ENCODE measurements around the gene PGM1. TPM values are rescaled to one million over a fixed set of nuclear protein-coding genes. Genes with fewer than 3 reads are reported as not detected.

The PGM1 gene
- total RNA-seq, 1 experiment from 2014 or later = 101 TPM

GRCh38 chr1:63622849-63623566 is 29.8 kb downstream of the PGM1 start:
- no TSS peak for BruUV-seq (replicated peaks)
- no peaks in the 10 kb centered on the region for H3K9me3 ChIP-seq (ENCODE audit: insufficient read depth, low read depth)
- no peak overlapping the region for H3K27ac ChIP-seq
- H4K20me1 ChIP-seq (ENCODE audit: insufficient read depth) = no peaks in the 10 kb centered on the region
- no peaks in the 10 kb centered on the region for H3K27me3 ChIP-seq (ENCODE audit: insufficient read depth, low read depth)
- no peak overlapping the region for H2AFZ ChIP-seq
- 0 out of 2 replicates have a peak, but pooled peaks cover 7% of the 10 kb centered on the region for H3K36me3 ChIP-seq (ENCODE audit: low read depth)
- DNase-seq = no peak
- intact Hi-C loops (cut with micrococcal nuclease; ENCODE audit: unreplicated experiment) = no loop called here
- 0 out of 2 replicates have a peak, but pooled peaks cover 7% of the 10 kb centered on the region for H3F3A ChIP-seq (ENCODE audit: insufficient read depth, low read depth)
- H3K4me1 ChIP-seq (replicated peaks; ENCODE audit: insufficient read depth) = peaks cover 19% of the 10 kb centered on the region
- H3K9me2 ChIP-seq (ENCODE audit: insufficient read depth) = no peaks in the 10 kb centered on the region
- TF ChIP-seq CTCF (conservative IDR thresholded peaks at IDR 0.05) (no peak), EZH2 (IDR thresholded peaks at IDR 0.05; ENCODE audit: low read depth) (no peak)
- ChIA-PET POLR2A (ENCODE audit: unreplicated experiment) (interaction anchor here (0.5 to 0.6 kb wide), 2 partner anchors 37 to 142 kb away, joined by 3 read pairs; no protein-coding TSS in a partner anchor), CTCF (interaction anchor here (1.2 kb wide), 1 partner anchor 51 kb away, joined by 5 read pairs; no protein-coding TSS in a partner anchor)
- peaks cover 28% of the 10 kb centered on the region for H3K79me2 ChIP-seq (ENCODE audit: low read depth)
- H3K4me3 ChIP-seq = no peak overlapping the region
- H3K4me2 ChIP-seq = no peak overlapping the region

GRCh38 chr1:63623952-63624351 is 30.7 kb downstream of the PGM1 start:
- H3K4me1 ChIP-seq (replicated peaks; ENCODE audit: insufficient read depth) = peaks cover 26% of the 10 kb centered on the region
- intact Hi-C loops (cut with micrococcal nuclease; ENCODE audit: unreplicated experiment) = no loop called here
- H3K9me2 ChIP-seq (ENCODE audit: insufficient read depth) = no peaks in the 10 kb centered on the region
- no peak overlapping the region for H2AFZ ChIP-seq
- H3K9me3 ChIP-seq (ENCODE audit: insufficient read depth, low read depth) = no peaks in the 10 kb centered on the region
- DNase-seq = no peak
- H3K4me3 ChIP-seq = no peak overlapping the region
- H4K20me1 ChIP-seq (ENCODE audit: insufficient read depth) = no peaks in the 10 kb centered on the region
- no peak overlapping the region for H3K27ac ChIP-seq
- H3K4me2 ChIP-seq = no peak overlapping the region
- TF ChIP-seq CTCF (conservative IDR thresholded peaks at IDR 0.05) (no peak), EZH2 (IDR thresholded peaks at IDR 0.05; ENCODE audit: low read depth) (no peak)
- peaks cover 21% of the 10 kb centered on the region for H3K79me2 ChIP-seq (ENCODE audit: low read depth)
- no peaks in the 10 kb centered on the region for H3K27me3 ChIP-seq (ENCODE audit: insufficient read depth, low read depth)
- 0 out of 2 replicates have a peak, but pooled peaks cover under 1% of the 10 kb centered on the region for H3K36me3 ChIP-seq (ENCODE audit: low read depth)
- ChIA-PET POLR2A (ENCODE audit: unreplicated experiment) (interaction anchor here (0.6 kb wide), 1 partner anchor 36 kb away, joined by 3 read pairs; no protein-coding TSS in a partner anchor), CTCF (no interaction called here)
- BruUV-seq (replicated peaks) = no TSS peak
- 0 out of 2 replicates have a peak, but pooled peaks cover 7% of the 10 kb centered on the region for H3F3A ChIP-seq (ENCODE audit: insufficient read depth, low read depth)

- BruUV-seq (replicated peaks) = no TSS peak
- no peak overlapping the region for H3K4me2 ChIP-seq
- H3K9me2 ChIP-seq (ENCODE audit: insufficient read depth) = no peaks in the 10 kb centered on the region
- H3K9me3 ChIP-seq (ENCODE audit: insufficient read depth, low read depth) = no peaks in the 10 kb centered on the region
- CTCF ChIA-PET = interaction anchor here (0.6 kb wide), 1 partner anchor 66 kb away, joined by 6 read pairs; no protein-coding TSS in a partner anchor
- intact Hi-C loops (cut with micrococcal nuclease; ENCODE audit: unreplicated experiment) = no loop called here
- H3K27ac ChIP-seq = no peak overlapping the region
- peaks cover 27% of the 10 kb centered on the region for H3K4me1 ChIP-seq (replicated peaks; ENCODE audit: insufficient read depth)
- peaks cover 19% of the 10 kb centered on the region; the same call in 1 of the 2 replicates for H3K79me2 ChIP-seq (ENCODE audit: low read depth)
- H3K36me3 ChIP-seq (ENCODE audit: low read depth) = 0 out of 2 replicates have a peak, but pooled peaks cover 7% of the 10 kb centered on the region
- DNase-seq = no peak
- H4K20me1 ChIP-seq (ENCODE audit: insufficient read depth) = no peaks in the 10 kb centered on the region
- POLR2A ChIA-PET (ENCODE audit: unreplicated experiment) = interaction anchor here (0.7 kb wide), 2 partner anchors 43 to 173 kb away, joined by 3 to 4 read pairs; no protein-coding TSS in a partner anchor
- H3K4me3 ChIP-seq = no peak overlapping the region
- H3K27me3 ChIP-seq (ENCODE audit: insufficient read depth, low read depth) = no peaks in the 10 kb centered on the region
- 0 out of 2 replicates have a peak, but pooled peaks cover 7% of the 10 kb centered on the region for H3F3A ChIP-seq (ENCODE audit: insufficient read depth, low read depth)
- TF ChIP-seq CTCF (conservative IDR thresholded peaks at IDR 0.05) (no peak), EZH2 (IDR thresholded peaks at IDR 0.05; ENCODE audit: low read depth) (no peak)
- no peak overlapping the region for H2AFZ ChIP-seq
Observed at GRCh38 chr1:63624911-63625310, 31.7 kb downstream of the PGM1 start.
